Activated B cell treated with CpG ODN at 0.5 μM for 24 hours (primary cell): Measurements from ENCODE around the gene CD7. TPM values are rescaled to one million over a fixed set of nuclear protein-coding genes. Genes with fewer than 3 reads are reported as not detected.
"Not testable (repeated sequence)": the region's sequence is repeated elsewhere in the genome, so short reads cannot be mapped to it uniquely, and the experiment has no call there.

Source experiments
- ATAC-seq: fragments of 200-7000 bp; cut with Tn5 transposase; one replicate; pipeline ENCODE4 v1.10.0; 2021; ENCODE audit warnings: low read depth, mild to moderate bottlenecking, moderate library complexity
- CTCF ChIA-PET: fragments of 350-600 bp; sonication (Branson Sonifier 250); formaldehyde crosslinking; loops from one replicate; lab custom pipeline; 2021; ENCODE audit warnings: antibody characterized with exemption; lab: Charles Lee
- POLR2A ChIA-PET: fragments of 350-600 bp; sonication (Branson Sonifier 250); formaldehyde crosslinking; loops from one replicate; lab custom pipeline; 2021; ENCODE audit warnings: antibody characterized with exemption; lab: Charles Lee
- DNase-seq: peaks from one replicate; pipeline ENCODE4 v3.0.0; 2022
- H3K27ac Mint-ChIP-seq: one replicate; pipeline ENCODE4 v1.8.0; 2020; ENCODE audit warnings: mixed read lengths
- H3K27me3 Mint-ChIP-seq: one replicate; pipeline ENCODE4 v1.8.0; 2021; ENCODE audit warnings: mixed read lengths
- H3K36me3 Mint-ChIP-seq: one replicate; pipeline ENCODE4 v1.8.0; 2021; ENCODE audit warnings: low read depth, mixed read lengths
- H3K4me1 Mint-ChIP-seq: one replicate; pipeline ENCODE4 v1.8.0; 2021; ENCODE audit warnings: mixed read lengths
- H3K4me3 Mint-ChIP-seq: one replicate; pipeline ENCODE4 v1.8.0; 2020; ENCODE audit warnings: mild to moderate bottlenecking, mixed read lengths
- H3K9me3 Mint-ChIP-seq: one replicate; pipeline ENCODE4 v1.8.0; 2020; ENCODE audit warnings: mixed read lengths
- intact Hi-C: fragments of 100-400 bp; cut with micrococcal nuclease; formaldehyde crosslinking; loops from one replicate; pipeline ENCODE4 v1.15.1; 2024
- total RNA-seq: library from RNA; stranded (reverse); gene quantifications from 2 replicates; pipeline ENCODE4 v1.2.3, GENCODE V29; 2022
- TF ChIP-seq, protein P1 (sequence below): fragments of 200-600 bp; IDR thresholded peaks from one replicate; pipeline ENCODE4 v1.8.0; 2022; ENCODE audit warnings: antibody characterized with exemption, mild to moderate bottlenecking

The CD7 gene
- total RNA-seq, 1 donor from 2014 or later = 0.42 TPM

DNA sequence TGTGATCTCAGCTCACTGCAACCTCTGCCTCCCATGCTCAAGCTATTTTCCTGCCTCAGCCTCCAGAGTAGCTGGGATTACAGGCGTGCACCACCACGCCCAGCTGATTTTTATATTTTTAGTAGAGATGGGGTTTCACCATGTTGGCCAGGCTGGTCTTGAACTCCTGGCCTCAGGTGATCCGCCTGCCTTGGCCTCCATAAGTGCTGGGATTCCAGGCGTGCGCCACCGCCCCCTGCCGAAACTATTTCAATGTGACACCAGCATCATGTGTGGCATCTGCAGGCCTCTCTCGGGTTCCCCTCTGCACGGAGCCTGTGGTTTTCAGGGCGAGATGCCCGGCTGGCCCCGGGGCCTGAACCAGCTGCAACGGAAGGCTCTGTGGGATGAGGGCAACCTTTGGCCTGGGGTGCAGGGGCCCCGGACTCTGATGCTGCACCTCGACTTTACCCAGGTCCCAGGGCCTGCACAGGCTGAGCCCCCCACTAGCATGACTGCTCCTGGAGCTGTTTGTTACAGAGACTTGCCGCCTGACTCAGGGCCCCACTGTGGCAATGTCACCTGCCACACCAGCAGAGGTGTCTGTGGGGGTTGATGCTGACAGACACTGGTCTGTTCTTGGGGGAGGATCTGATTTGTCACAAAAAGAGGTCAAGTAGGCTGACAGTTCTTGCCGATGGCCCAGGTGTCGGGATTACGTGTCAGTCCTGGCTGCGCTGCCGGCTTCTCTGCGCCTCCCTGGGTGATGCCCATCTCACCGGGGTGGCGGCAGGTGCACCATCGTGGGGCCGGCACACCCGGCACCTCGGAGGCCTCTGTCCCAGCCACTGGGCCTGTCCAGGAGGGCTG, 33.0 kb upstream of the CD7 start:
- no peak for DNase-seq

DNA sequence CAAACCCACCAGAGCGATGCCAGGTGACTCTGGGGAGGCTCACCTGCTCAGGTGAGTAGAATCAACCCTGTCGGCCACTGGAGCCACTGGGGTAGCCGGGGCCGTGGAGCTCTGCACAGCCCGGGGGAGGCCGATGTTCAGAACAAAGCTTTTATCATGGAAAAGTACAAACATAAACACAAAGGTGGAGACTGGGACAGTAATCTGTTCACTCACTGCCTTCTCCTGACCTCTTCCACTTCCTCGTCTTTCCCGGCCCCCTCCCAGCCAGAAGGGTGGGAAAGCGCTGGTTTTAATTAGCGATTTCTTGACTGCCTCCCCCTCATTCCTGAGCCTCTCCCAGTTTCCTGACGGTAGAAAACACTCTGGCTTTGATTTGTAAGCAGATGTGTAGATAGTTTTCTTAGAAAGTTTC, 31.9 kb upstream of the CD7 start:
- POLR2A ChIA-PET = no interaction called here
- Mint-ChIP-seq H3K36me3 (no peaks in the 10 kb centered on the region), H3K27me3 (peaks cover 18% of the 10 kb centered on the region), H3K9me3 (no peaks in the 10 kb centered on the region), H3K4me1 (peaks cover 9% of the 10 kb centered on the region), H3K4me3 (no peak overlapping the region), H3K27ac (no peak overlapping the region)
- ATAC-seq (no peak), DNase-seq (no peak)
- TF ChIP-seq, protein P1, sequence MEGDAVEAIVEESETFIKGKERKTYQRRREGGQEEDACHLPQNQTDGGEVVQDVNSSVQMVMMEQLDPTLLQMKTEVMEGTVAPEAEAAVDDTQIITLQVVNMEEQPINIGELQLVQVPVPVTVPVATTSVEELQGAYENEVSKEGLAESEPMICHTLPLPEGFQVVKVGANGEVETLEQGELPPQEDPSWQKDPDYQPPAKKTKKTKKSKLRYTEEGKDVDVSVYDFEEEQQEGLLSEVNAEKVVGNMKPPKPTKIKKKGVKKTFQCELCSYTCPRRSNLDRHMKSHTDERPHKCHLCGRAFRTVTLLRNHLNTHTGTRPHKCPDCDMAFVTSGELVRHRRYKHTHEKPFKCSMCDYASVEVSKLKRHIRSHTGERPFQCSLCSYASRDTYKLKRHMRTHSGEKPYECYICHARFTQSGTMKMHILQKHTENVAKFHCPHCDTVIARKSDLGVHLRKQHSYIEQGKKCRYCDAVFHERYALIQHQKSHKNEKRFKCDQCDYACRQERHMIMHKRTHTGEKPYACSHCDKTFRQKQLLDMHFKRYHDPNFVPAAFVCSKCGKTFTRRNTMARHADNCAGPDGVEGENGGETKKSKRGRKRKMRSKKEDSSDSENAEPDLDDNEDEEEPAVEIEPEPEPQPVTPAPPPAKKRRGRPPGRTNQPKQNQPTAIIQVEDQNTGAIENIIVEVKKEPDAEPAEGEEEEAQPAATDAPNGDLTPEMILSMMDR = no peak
- CTCF ChIA-PET = interaction anchor here (1.1 to 4.2 kb wide), 4 partner anchors 47 to 205 kb away, joined by 3 to 30 read pairs (median 4); no protein-coding TSS in a partner anchor
- intact Hi-C loops = no loop called here

More for the DNA sequence above, 33.0 kb upstream of the CD7 start:
- intact Hi-C loops = loop anchor here (1.0 to 5.0 kb wide), 4 partner anchors 64 to 427 kb away; no protein-coding TSS in a partner anchor
- H3K27ac Mint-ChIP-seq = no peak overlapping the region
- TF ChIP-seq, protein P1 = no peak
- H3K9me3 Mint-ChIP-seq = no peaks in the 10 kb centered on the region
- peaks cover 9% of the 10 kb centered on the region for H3K4me1 Mint-ChIP-seq
- H3K4me3 Mint-ChIP-seq = no peak overlapping the region
- ChIA-PET POLR2A (no interaction called here), CTCF (interaction anchor here (1.1 to 4.2 kb wide), 4 partner anchors 48 to 204 kb away, joined by 3 to 30 read pairs (median 4); no protein-coding TSS in a partner anchor)
- no peaks in the 10 kb centered on the region for H3K36me3 Mint-ChIP-seq
- peak; percentile 39 for ATAC-seq
- H3K27me3 Mint-ChIP-seq = peaks cover 15% of the 10 kb centered on the region

DNA sequence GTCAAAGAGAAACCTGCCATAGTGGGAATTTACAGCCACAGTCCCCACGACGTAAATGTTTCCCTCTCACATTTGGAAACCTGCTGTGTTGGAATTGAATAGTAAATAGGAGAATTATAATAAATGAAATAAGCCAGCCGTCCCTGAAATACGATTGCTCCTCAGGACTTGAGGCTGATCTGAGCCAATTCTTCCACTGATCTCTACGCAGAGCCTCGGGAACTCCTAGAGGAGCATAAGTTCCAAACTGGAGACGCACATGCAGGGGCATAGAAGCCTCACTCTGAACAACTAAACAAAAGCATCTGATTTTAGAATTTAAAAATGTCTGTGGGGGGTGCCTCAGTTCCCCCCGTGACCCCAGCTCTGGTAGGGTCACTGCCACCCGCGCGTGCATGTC, 31.5 kb upstream of the CD7 start:
- H3K9me3 Mint-ChIP-seq = no peaks in the 10 kb centered on the region
- POLR2A ChIA-PET = no interaction called here

DNA sequence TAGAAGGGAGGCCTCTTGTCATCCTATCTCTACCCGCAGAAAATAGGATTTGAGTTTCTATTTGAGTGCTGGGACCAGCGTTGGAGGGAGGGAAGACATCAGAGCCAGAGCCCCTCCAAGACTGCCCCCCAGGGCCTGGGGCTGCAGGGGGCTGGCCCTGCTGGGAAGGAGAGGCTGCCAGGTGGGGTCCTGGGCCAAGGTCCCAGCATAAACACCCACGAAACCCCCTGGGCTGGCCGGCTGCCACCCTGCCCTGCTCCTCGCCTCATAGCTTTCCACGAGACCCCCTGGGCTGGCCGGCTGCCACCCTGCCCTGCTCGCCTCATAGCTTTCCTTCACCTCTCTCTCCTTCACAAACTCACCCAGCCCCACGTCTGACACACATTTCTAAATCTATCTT, 31.0 kb upstream of the CD7 start:
- Mint-ChIP-seq H3K36me3 (no peaks in the 10 kb centered on the region), H3K9me3 (no peaks in the 10 kb centered on the region), H3K27ac (no peak overlapping the region), H3K27me3 (peaks cover 19% of the 10 kb centered on the region), H3K4me1 (peaks cover 9% of the 10 kb centered on the region), H3K4me3 (no peak overlapping the region)
- intact Hi-C loops = no loop called here
- TF ChIP-seq, protein P1 = no peak
- CTCF ChIA-PET = interaction anchor here (1.2 kb wide), 1 partner anchor 66 kb away, joined by 3 read pairs; no protein-coding TSS in a partner anchor
- POLR2A ChIA-PET = no interaction called here
- ATAC-seq = no peak
- no peak for DNase-seq

More for the DNA sequence above, 31.5 kb upstream of the CD7 start:
- ATAC-seq (no peak), DNase-seq (no peak)
- Mint-ChIP-seq H3K27me3 (peaks cover 18% of the 10 kb centered on the region), H3K4me3 (no peak overlapping the region), H3K36me3 (no peaks in the 10 kb centered on the region), H3K4me1 (peaks cover 9% of the 10 kb centered on the region), H3K27ac (no peak overlapping the region)
- CTCF ChIA-PET = interaction anchor here (1.2 kb wide), 1 partner anchor 65 kb away, joined by 3 read pairs; no protein-coding TSS in a partner anchor
- TF ChIP-seq, protein P1 = no peak
- intact Hi-C loops = no loop called here

DNA sequence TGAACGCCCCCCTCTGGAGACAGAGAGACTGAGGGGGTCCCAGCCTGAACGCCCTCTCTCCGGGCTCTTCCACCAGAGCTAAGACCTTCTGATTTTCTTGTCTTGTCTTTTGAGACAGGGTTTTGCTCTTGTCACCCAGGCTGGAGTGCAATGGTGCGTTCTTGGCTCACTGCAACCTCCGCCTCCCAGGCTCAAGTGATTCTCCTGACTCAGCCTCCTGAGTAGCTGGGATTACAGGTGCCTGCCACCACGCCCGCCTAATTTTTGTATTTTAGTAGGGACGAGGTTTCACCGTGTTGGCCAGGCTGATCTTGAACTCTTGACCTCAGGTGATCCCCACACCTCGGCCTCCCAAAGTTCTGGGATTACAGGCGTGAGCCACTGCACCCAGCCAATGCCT, 30.6 kb upstream of the CD7 start:
- CTCF ChIA-PET, H3K9me3 Mint-ChIP-seq, POLR2A ChIA-PET, H3K4me1 Mint-ChIP-seq, ATAC-seq, H3K4me3 Mint-ChIP-seq, DNase-seq, H3K27ac Mint-ChIP-seq, H3K36me3 Mint-ChIP-seq, intact Hi-C loops: not testable (repeated sequence)
- H3K27me3 Mint-ChIP-seq = peaks cover 17% of the 10 kb centered on the region
